ENCODE results near the gene CCNJL.

CCNJL gene

DNA sequence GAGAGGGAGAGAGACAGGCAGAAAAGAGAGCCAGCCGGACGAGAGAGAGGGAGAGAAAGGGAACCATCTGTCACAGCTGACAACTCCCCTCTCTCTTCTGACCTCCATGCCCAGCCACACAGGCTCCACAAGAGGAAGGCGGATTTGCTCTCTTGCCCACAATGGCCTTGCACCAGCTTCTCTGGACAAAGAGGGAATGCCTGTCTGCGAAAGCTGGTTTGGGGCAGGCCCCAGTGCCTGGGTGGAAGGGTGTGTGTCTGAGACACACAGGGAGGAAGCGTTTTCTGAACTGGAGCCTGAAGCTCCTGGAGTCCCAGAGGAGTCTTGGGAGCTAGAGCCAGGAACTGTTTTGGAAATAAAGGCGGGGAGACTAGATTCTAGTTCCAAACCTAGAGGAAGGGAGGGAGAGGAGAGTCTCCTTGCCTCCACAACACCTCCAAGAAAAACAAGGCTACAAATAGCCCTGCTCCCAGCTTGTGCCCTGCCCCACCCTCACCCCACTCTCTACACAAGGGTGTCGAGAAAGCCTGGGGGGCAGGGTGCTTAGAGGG is 45.6 kb upstream of the CCNJL start:
- H3K27me3 ChIP-seq (replicated peaks): no peaks in the 10 kb centered on the region
- TF ChIP-seq, protein P1, sequence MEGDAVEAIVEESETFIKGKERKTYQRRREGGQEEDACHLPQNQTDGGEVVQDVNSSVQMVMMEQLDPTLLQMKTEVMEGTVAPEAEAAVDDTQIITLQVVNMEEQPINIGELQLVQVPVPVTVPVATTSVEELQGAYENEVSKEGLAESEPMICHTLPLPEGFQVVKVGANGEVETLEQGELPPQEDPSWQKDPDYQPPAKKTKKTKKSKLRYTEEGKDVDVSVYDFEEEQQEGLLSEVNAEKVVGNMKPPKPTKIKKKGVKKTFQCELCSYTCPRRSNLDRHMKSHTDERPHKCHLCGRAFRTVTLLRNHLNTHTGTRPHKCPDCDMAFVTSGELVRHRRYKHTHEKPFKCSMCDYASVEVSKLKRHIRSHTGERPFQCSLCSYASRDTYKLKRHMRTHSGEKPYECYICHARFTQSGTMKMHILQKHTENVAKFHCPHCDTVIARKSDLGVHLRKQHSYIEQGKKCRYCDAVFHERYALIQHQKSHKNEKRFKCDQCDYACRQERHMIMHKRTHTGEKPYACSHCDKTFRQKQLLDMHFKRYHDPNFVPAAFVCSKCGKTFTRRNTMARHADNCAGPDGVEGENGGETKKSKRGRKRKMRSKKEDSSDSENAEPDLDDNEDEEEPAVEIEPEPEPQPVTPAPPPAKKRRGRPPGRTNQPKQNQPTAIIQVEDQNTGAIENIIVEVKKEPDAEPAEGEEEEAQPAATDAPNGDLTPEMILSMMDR (IDR thresholded peaks at IDR 0.05; ENCODE audit: low read depth, low read length, missing control alignments): no peak
- DNase-seq: no peak
- no peaks in the 10 kb centered on the region for H3K36me3 ChIP-seq (replicated peaks)
- no peak overlapping the region for H3K27ac ChIP-seq
- in situ Hi-C loops (cut with HindIII; ENCODE audit: low pct_ligation_motif_present, low sequenced_read_pairs): no loop called here
- H3K4me3 ChIP-seq (ENCODE audit: low read depth, low read length): no peak overlapping the region

DNA sequence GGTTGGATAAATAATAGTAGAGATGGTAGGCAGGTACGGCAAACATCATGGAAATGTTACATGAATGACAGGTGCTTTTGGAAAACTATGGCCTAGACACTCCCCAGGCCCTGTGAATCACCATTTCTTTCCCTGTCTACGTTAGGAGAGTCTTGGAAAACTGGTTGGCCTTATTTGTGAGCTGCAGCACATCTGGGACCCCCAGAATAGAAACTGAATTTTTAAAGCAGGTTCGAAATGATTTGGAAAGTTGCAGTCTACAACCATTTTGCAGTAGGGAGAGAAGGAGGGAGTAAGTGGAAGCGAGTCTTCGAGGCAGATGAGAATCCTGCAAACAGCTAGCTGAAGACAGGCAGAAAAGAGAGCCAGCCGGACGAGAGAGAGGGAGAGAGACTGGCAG is 45.0 kb upstream of the CCNJL start:
- no peaks in the 10 kb centered on the region for H3K27me3 ChIP-seq (replicated peaks)
- no peak for DNase-seq
- H3K27ac ChIP-seq: no peak overlapping the region
- no peaks in the 10 kb centered on the region for H3K36me3 ChIP-seq (replicated peaks)
- TF ChIP-seq, protein P1 (IDR thresholded peaks at IDR 0.05; ENCODE audit: low read depth, low read length, missing control alignments): no peak
- no peak overlapping the region for H3K4me3 ChIP-seq (ENCODE audit: low read depth, low read length)
- in situ Hi-C loops (cut with HindIII; ENCODE audit: low pct_ligation_motif_present, low sequenced_read_pairs): no loop called here

DNA sequence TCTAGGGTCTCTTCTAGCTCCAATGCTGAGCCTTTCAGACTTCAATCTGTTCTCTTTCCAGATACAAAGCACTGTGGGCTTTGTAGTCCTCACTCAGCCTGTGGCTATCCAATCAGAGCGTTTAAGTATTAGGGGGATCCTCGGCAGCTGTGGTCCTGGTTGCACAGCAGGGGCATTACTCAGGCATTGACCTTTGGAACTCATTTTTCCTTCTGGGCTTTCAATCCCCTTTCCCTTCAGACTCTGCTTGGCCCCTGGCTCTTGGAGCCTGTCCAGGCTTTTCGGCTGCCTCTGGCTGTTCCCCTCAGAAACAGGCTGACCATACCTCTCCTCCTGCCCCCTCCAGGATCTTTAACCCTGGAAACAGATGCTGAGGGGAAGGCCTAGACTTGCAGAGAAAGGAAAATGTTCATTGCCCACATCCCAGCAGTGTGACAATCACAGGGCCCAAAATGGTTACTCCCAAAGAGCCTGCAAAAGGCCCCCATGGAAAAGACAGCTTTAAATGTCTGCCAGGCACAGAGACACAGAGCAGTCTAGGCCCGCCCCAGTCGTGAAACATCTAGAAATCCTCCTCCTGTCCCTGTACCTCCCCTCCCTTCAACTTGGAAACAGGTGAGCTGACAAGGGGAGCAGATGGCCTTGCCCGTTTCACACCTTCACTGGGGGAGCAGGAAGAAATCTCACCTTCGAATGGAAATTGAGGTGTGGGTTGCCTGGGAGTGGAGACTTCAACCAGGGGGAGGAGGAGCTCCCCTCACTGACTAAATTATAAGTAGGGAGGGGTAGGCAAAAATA is 44.4 kb upstream of the CCNJL start:
- Histone ChIP-seq H3K27ac (no peak overlapping the region), H3K4me3 (ENCODE audit: low read depth, low read length) (no peak overlapping the region), H3K36me3 (replicated peaks) (no peaks in the 10 kb centered on the region), H3K27me3 (replicated peaks) (no peaks in the 10 kb centered on the region)
- TF ChIP-seq, protein P1 (IDR thresholded peaks at IDR 0.05; ENCODE audit: low read depth, low read length, missing control alignments): no peak
- no peak for DNase-seq
- in situ Hi-C loops (cut with HindIII; ENCODE audit: low pct_ligation_motif_present, low sequenced_read_pairs): no loop called here

DNA sequence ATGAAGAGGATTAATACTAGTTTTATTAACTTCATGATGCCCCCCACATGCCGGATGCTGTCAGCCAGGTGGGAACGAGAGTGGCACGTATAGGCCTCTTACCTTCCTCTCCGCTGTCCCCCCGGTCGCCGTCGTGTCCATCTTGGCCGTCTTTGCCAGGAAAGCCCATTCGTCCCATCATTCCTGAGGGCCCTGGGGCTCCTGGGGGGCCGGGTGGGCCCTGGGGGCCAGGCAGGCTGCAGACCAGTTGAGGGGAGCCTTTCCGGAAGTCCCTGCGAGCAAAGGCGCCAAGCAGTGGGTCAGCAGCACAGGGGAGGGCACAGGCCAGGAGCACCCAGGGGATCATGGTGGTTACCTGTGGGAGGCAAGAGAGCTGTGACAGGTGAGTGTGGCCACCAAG is 42.3 kb upstream of the CCNJL start:
- Histone ChIP-seq H3K27ac (no peak overlapping the region), H3K4me3 (ENCODE audit: low read depth, low read length) (no peak overlapping the region), H3K27me3 (replicated peaks) (no peaks in the 10 kb centered on the region), H3K36me3 (replicated peaks) (no peaks in the 10 kb centered on the region)
- TF ChIP-seq, protein P1 (IDR thresholded peaks at IDR 0.05; ENCODE audit: low read depth, low read length, missing control alignments): no peak
- in situ Hi-C loops (cut with HindIII; ENCODE audit: low pct_ligation_motif_present, low sequenced_read_pairs): no loop called here
- DNase-seq: no peak

DNA sequence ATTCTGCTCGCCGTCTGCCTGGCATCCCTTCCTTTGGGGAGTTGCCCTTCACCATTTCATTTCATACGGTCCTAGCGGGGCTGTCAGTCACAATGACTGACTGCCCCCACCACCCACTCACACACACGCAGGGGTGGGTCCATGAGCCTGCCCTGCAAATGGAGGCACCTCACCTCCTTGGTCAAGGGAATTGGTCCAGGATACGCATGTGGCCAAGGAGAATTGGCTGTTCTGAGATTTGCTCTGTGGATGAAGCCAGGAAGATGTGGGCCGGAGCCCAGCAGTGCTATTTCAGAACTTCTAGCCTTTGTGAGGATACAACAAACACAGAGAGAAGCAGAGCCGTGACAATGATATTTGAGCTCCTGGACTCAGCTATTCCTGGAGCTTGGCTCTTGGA is 41.0 kb upstream of the CCNJL start:
- TF ChIP-seq, protein P1 (IDR thresholded peaks at IDR 0.05; ENCODE audit: low read depth, low read length, missing control alignments): no peak

More for the DNA sequence above, 41.0 kb upstream of the CCNJL start:
- no peak overlapping the region for H3K4me3 ChIP-seq (ENCODE audit: low read depth, low read length)
- H3K36me3 ChIP-seq (replicated peaks): no peaks in the 10 kb centered on the region
- DNase-seq: no peak
- no peak overlapping the region for H3K27ac ChIP-seq
- in situ Hi-C loops (cut with HindIII; ENCODE audit: low pct_ligation_motif_present, low sequenced_read_pairs): no loop called here
- no peaks in the 10 kb centered on the region for H3K27me3 ChIP-seq (replicated peaks)

Data from brain microvascular endothelial cell (primary cell).